ENCODE data around the gene DPP10.

DPP10 gene

DNA sequence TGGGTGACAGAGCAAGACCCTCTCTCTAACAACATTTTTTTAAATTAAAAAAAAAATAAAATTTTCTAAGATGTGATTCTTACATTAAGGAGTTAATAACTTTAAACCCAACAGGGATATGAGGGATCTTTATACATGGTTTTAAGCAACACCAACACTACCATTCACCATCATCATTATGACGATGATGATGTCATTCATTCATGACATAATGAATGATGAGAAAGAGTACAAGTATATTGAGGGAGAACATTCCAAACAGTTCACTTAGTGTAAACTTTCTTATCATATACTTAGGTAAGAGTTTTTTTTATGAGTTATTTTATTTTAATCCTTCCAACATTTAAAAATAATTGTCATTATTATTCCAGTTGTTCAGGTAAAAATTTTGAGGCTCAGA is 863.3 kb downstream of the DPP10 start:
- H3K9me3 ChIP-seq, result no peaks in the 10 kb centered on the region
- H3K27ac ChIP-seq, result no peak overlapping the region
- TF ChIP-seq CTCF (IDR thresholded peaks at IDR 0.05), result no peak
- no peaks in the 10 kb centered on the region for H3K27me3 ChIP-seq
- H3K4me1 ChIP-seq (ENCODE audit: control insufficient read depth in 1 of 2, insufficient read depth in 1 of 2, low read depth in 1 of 2, low read length in 1 of 2), result no peaks in the 10 kb centered on the region
- H3K36me3 ChIP-seq, result no peaks in the 10 kb centered on the region
- H3K4me3 ChIP-seq (ENCODE audit: low read depth in 1 of 2, low read length in 1 of 2), result no peak overlapping the region

DNA sequence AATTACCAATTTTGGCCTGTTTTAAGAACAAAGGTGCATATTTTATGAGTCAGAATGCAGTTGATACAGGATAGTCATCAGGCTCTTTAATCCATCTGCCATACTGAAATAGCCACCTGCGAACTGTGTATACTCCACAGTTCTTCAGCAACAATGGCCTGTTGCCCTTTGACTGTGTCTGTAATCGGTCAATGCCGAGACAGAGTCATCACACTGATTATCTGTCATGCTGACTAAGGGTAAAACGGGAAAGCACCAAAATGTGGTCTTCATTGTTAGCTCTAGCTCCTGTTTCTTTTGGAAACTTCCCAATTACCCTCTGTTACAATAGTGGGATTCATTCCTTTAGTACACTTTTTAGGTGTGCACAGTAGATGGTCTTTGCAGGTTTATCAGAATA is 871.7 kb downstream of the DPP10 start:
- H3K27ac ChIP-seq, result no peak overlapping the region
- no peak for TF ChIP-seq CTCF (IDR thresholded peaks at IDR 0.05)
- no peaks in the 10 kb centered on the region for H3K36me3 ChIP-seq
- H3K27me3 ChIP-seq, result no peaks in the 10 kb centered on the region
- H3K9me3 ChIP-seq, result no peaks in the 10 kb centered on the region
- no peaks in the 10 kb centered on the region for H3K4me1 ChIP-seq (ENCODE audit: control insufficient read depth in 1 of 2, insufficient read depth in 1 of 2, low read depth in 1 of 2, low read length in 1 of 2)
- H3K4me3 ChIP-seq (ENCODE audit: low read depth in 1 of 2, low read length in 1 of 2), result no peak overlapping the region

GRCh38 chr2:115327061-115327460 is 884.6 kb downstream of the DPP10 start:
- no peak for TF ChIP-seq CTCF (IDR thresholded peaks at IDR 0.05)
- Histone ChIP-seq H3K36me3 (no peaks in the 10 kb centered on the region), H3K4me1 (ENCODE audit: control insufficient read depth in 1 of 2, insufficient read depth in 1 of 2, low read depth in 1 of 2, low read length in 1 of 2) (no peaks in the 10 kb centered on the region), H3K27ac (no peak overlapping the region), H3K27me3 (no peaks in the 10 kb centered on the region), H3K9me3 (no peaks in the 10 kb centered on the region), H3K4me3 (ENCODE audit: low read depth in 1 of 2, low read length in 1 of 2) (no peak overlapping the region)

- H3K4me3 ChIP-seq (ENCODE audit: low read depth in 1 of 2, low read length in 1 of 2), result no peak overlapping the region
- TF ChIP-seq CTCF (IDR thresholded peaks at IDR 0.05), result no peak
- no peaks in the 10 kb centered on the region for H3K36me3 ChIP-seq
- no peaks in the 10 kb centered on the region for H3K4me1 ChIP-seq (ENCODE audit: control insufficient read depth in 1 of 2, insufficient read depth in 1 of 2, low read depth in 1 of 2, low read length in 1 of 2)
- H3K9me3 ChIP-seq, result no peaks in the 10 kb centered on the region
- H3K27me3 ChIP-seq, result no peaks in the 10 kb centered on the region
- H3K27ac ChIP-seq, result no peak overlapping the region
These were observed 917.1 kb downstream of the DPP10 start for GRCh38 chr2:115359550-115359949.

DNA sequence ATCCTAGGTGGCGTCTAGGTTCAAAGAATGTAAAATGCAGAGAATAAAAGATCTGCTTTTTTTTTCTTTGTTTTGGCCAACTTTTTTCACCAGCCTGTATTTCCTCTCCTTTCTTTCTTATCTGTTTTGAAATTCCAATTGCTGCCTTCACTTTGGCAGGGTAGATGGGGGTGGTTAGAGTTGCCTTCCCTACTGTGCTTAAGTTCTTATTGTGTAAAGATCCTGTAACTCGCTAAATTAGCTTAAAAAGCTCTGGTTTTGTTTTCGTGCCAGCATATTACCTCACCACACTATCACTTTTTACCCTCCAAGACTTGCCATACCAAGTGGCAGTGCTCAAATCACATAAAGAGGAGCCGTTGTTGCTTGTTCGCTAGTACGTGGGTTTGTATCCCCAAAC is 921.7 kb downstream of the DPP10 start:
- Histone ChIP-seq H3K36me3 (no peaks in the 10 kb centered on the region), H3K4me1 (ENCODE audit: control insufficient read depth in 1 of 2, insufficient read depth in 1 of 2, low read depth in 1 of 2, low read length in 1 of 2) (no peaks in the 10 kb centered on the region), H3K27me3 (no peaks in the 10 kb centered on the region), H3K27ac (no peak overlapping the region), H3K9me3 (no peaks in the 10 kb centered on the region), H3K4me3 (ENCODE audit: low read depth in 1 of 2, low read length in 1 of 2) (no peak overlapping the region)
- TF ChIP-seq CTCF (IDR thresholded peaks at IDR 0.05), result no peak

- H3K4me3 ChIP-seq (ENCODE audit: low read depth in 1 of 2, low read length in 1 of 2), result no peak overlapping the region
- no peaks in the 10 kb centered on the region for H3K36me3 ChIP-seq
- H3K27me3 ChIP-seq, result no peaks in the 10 kb centered on the region
- TF ChIP-seq CTCF (IDR thresholded peaks at IDR 0.05), result no peak
- no peaks in the 10 kb centered on the region for H3K4me1 ChIP-seq (ENCODE audit: control insufficient read depth in 1 of 2, insufficient read depth in 1 of 2, low read depth in 1 of 2, low read length in 1 of 2)
- no peaks in the 10 kb centered on the region for H3K9me3 ChIP-seq
- no peak overlapping the region for H3K27ac ChIP-seq
These were observed 927.0 kb downstream of the DPP10 start for GRCh38 chr2:115369400-115369799.

All from neutrophil (primary cell).